SK-N-SH (cell line): Measurements from ENCODE around the gene PTGIS. TPM values are rescaled to one million over a fixed set of nuclear protein-coding genes. Genes with fewer than 3 reads are reported as not detected.

Experiments
- CTCF ChIA-PET: fragments of 300-600, 350-600 bp; formaldehyde crosslinking; extraction: SDS; loops from one replicate; lab custom pipeline; 2021; lab: Yijun Ruan, JAX
- POLR2A ChIA-PET: fragments of 350-600 bp; sonication (Branson Sonifier 250); formaldehyde crosslinking; extraction: SDS; loops from one replicate; lab custom pipeline; 2020; ENCODE audit warnings: antibody characterized with exemption, inconsistent platforms; lab: Yijun Ruan, JAX
- DNase-seq: peaks from one replicate; pipeline ENCODE4 v3.0.0; 2012
- H2AFZ ChIP-seq: fragments of 200-600 bp; sonication (generic); 2 replicates; pipeline ENCODE4 v1.8.1; 2016; ENCODE audit warnings: antibody characterized with exemption, mild to moderate bottlenecking, low read depth
- H3F3A ChIP-seq: fragments of 200-600 bp; sonication (generic); replicated peaks from 2 replicates; pipeline ENCODE3; 2016; ENCODE audit warnings: antibody characterized with exemption, mild to moderate bottlenecking; ENCODE audit not compliant: insufficient read depth
- H3K27ac ChIP-seq, 2 experiments: fragments of 200-500 bp in 1 of 2; fragments of 200-600 bp in 1 of 2; sonication (Bioruptor generic) in 1 of 2; sonication (generic), shearing (Covaris generic) in 1 of 2; 2 replicates each; pipeline versions ENCODE4 v1.5.1 to v1.6.1; 2014 to 2016; ENCODE audit warnings: low read depth in 2 of 2, inconsistent platforms in 1 of 2, low read length in 1 of 2, mild to moderate bottlenecking in 1 of 2, mixed read lengths in 1 of 2
- H3K27me3 ChIP-seq: fragments of 200-600 bp; sonication (generic), shearing (Covaris generic); 2 replicates; pipeline ENCODE4 v1.6.1; 2016; ENCODE audit warnings: mixed run types; ENCODE audit not compliant: insufficient read depth
- H3K36me3 ChIP-seq, 2 experiments: fragments of 200-500 bp in 1 of 2; fragments of 200-600 bp in 1 of 2; sonication (Bioruptor generic) in 1 of 2; sonication (generic) in 1 of 2; replicated peaks in 1 of 2; 2 replicates each; pipeline versions ENCODE3 to v1.5.1; 2014 to 2016; ENCODE audit warnings: low read length in 1 of 2, mild to moderate bottlenecking in 1 of 2; ENCODE audit not compliant: insufficient read depth in 2 of 2, control insufficient read depth in 1 of 2
- H3K4me1 ChIP-seq, 2 experiments: fragments of 200-500 bp in 1 of 2; fragments of 200-600 bp in 1 of 2; sonication (Bioruptor generic) in 1 of 2; sonication (generic), shearing (Covaris generic) in 1 of 2; 2 replicates each; pipeline versions ENCODE4 v1.5.1 to v1.6.1; 2014 to 2016; ENCODE audit warnings: low read depth in 1 of 2, low read length in 1 of 2, mixed run types in 1 of 2; ENCODE audit not compliant: insufficient read depth in 2 of 2, control insufficient read depth in 1 of 2
- H3K4me2 ChIP-seq: fragments of 200-600 bp; sonication (generic), shearing (Covaris generic); 2 replicates; pipeline ENCODE4 v1.6.1; 2017; ENCODE audit warnings: mixed run types
- H3K4me3 ChIP-seq, 2 experiments: fragments of 200-500 bp in 1 of 2; fragments of 200-600 bp in 1 of 2; sonication (Bioruptor generic) in 1 of 2; sonication (generic), shearing (Covaris generic) in 1 of 2; 2 replicates each; pipeline versions ENCODE4 v1.5.1 to v1.8.1; 2014 to 2016; ENCODE audit warnings: low read depth in 2 of 2, inconsistent platforms in 1 of 2, low read length in 1 of 2, mild to moderate bottlenecking in 1 of 2, mixed read lengths in 1 of 2, moderate library complexity in 1 of 2
- H3K79me2 ChIP-seq: fragments of 200-600 bp; sonication (generic); 2 replicates; pipeline ENCODE4 v1.8.1; 2017; ENCODE audit warnings: mild to moderate bottlenecking; ENCODE audit not compliant: insufficient read depth
- H3K9ac ChIP-seq: fragments of 200-600 bp; sonication (generic); 2 replicates; pipeline ENCODE4 v1.6.1; 2017; ENCODE audit warnings: mixed run types
- H3K9me2 ChIP-seq: fragments of 200-600 bp; sonication (generic); 2 replicates; pipeline ENCODE4 v1.6.1; 2017; ENCODE audit warnings: mixed run types
- H3K9me3 ChIP-seq: fragments of 200-600 bp; sonication (generic); 2 replicates; pipeline ENCODE4 v1.6.1; 2017; ENCODE audit warnings: mixed run types, mild to moderate bottlenecking, moderate library complexity
- H4K20me1 ChIP-seq: fragments of 200-600 bp; sonication (generic); 2 replicates; pipeline ENCODE4 v1.6.1; 2017; ENCODE audit warnings: mild to moderate bottlenecking, mixed run types; ENCODE audit not compliant: insufficient read depth
- CTCF ChIP-seq: fragments of 200-600 bp; sonication (generic); IDR thresholded peaks from 2 replicates; pipeline ENCODE4 v1.6.1; 2017; ENCODE audit warnings: antibody characterized with exemption, mild to moderate bottlenecking, moderate library complexity
- ELF1 ChIP-seq: IDR thresholded peaks from 2 replicates; pipeline ENCODE4 v1.4.0; 2012
- GABPA ChIP-seq: IDR thresholded peaks from 2 replicates; pipeline ENCODE4 v1.4.0; 2012; ENCODE audit warnings: low read depth, mild to moderate bottlenecking
- GATA2 ChIP-seq: sonication (generic); formaldehyde crosslinking; IDR thresholded peaks from 2 replicates; pipeline ENCODE4 v1.5.0; 2020; ENCODE audit warnings: mild to moderate bottlenecking, missing genetic modification reagents
- IRF3 ChIP-seq: fragments of 150-350 bp; IDR thresholded peaks from 2 replicates; pipeline ENCODE4 v1.6.1; 2016; ENCODE audit warnings: mild to moderate bottlenecking, low read depth, low read length
- MEF2A ChIP-seq: IDR thresholded peaks from 2 replicates; pipeline ENCODE4 v1.4.0; 2012; ENCODE audit warnings: low read depth, borderline replicate concordance
- POLR2AphosphoS5 ChIP-seq: IDR thresholded peaks from 2 replicates; pipeline ENCODE4 v1.6.1; 2012; ENCODE audit warnings: low read depth, low read length
- RAD21 ChIP-seq: IDR thresholded peaks from 2 replicates; pipeline ENCODE4 v1.6.1; 2012; ENCODE audit warnings: mild to moderate bottlenecking, low read length
- REST ChIP-seq: IDR thresholded peaks from 2 replicates; pipeline ENCODE4 v1.6.1; 2012; ENCODE audit warnings: mild to moderate bottlenecking, low read depth, low read length, moderate library complexity
- RFX5 ChIP-seq: IDR thresholded peaks from 2 replicates; pipeline ENCODE4 v1.6.1; 2012; ENCODE audit warnings: mild to moderate bottlenecking, improper control_type of control experiment, low read length
- TEAD4 ChIP-seq: IDR thresholded peaks from 2 replicates; pipeline ENCODE4 v1.4.0; 2012; ENCODE audit warnings: mild to moderate bottlenecking, borderline replicate concordance; ENCODE audit not compliant: insufficient read depth
- USF1 ChIP-seq: IDR thresholded peaks from 2 replicates; pipeline ENCODE4 v1.4.0; 2012; ENCODE audit warnings: low read depth, borderline replicate concordance
- USF2 ChIP-seq: fragments of 150-350 bp; IDR thresholded peaks from 2 replicates; pipeline ENCODE4 v1.6.1; 2017; ENCODE audit warnings: antibody characterized with exemption, low read length, low read depth, borderline replicate concordance
- YY1 ChIP-seq: IDR thresholded peaks from 2 replicates; pipeline ENCODE4 v1.4.0; 2012; ENCODE audit warnings: low read depth, mild to moderate bottlenecking
- ZBTB33 ChIP-seq: IDR thresholded peaks from 2 replicates; pipeline ENCODE4 v1.4.0; 2012; ENCODE audit warnings: low read depth, borderline replicate concordance
- WGBS: methylation state at CpG from one replicate; pipeline ENCODE4 v1.1.6; 2017; ENCODE audit warnings: low lambda C conversion rate; 5-methylcytosine and 5-hydroxymethylcytosine counted together
- polyA plus RNA-seq, 3 experiments: library from polyadenylated mRNA; depleted of rRNA; stranded (reverse); fragments of >200 nt; gene quantifications; 2 replicates each; pipeline ENCODE4 v1.2.3, GENCODE V29; 2012

The PTGIS gene
- polyA plus RNA-seq, 1 of the 3 experiments (the other 2 are of a cell fraction): 1.0 TPM

- H3F3A ChIP-seq: peaks cover 4% of the 10 kb centered on the region
- 85% methylated on average over 10 of the region's 10 CpGs for WGBS
- H3K9me2 ChIP-seq: no peaks in the 10 kb centered on the region
- CTCF ChIA-PET: interaction anchor here (0.6 to 5.3 kb wide), 7 partner anchors 14 to 305 kb away, joined by 3 to 33 read pairs (median 5); no protein-coding TSS in a partner anchor
- POLR2A ChIA-PET: no interaction called here
- H4K20me1 ChIP-seq: no peaks in the 10 kb centered on the region
- no peak overlapping the region for H3K4me2 ChIP-seq
- no peak for DNase-seq
- peaks cover 0 to 10% of the 10 kb centered on the region in 2 experiments; a peak in 2 of 4 replicates for H3K4me1 ChIP-seq
- H3K9me3 ChIP-seq: no peaks in the 10 kb centered on the region
- no peak overlapping the region for H3K4me3 ChIP-seq
- TF ChIP-seq MEF2A: no peak
- no peak for TF ChIP-seq ELF1
- no peak for TF ChIP-seq IRF3
- no peak for TF ChIP-seq REST
- no peaks in the 10 kb centered on the region for H3K27me3 ChIP-seq
- H3K79me2 ChIP-seq: no peaks in the 10 kb centered on the region
- H2AFZ ChIP-seq: no peak overlapping the region
- no peak overlapping the region for H3K9ac ChIP-seq
- no peak overlapping the region for H3K27ac ChIP-seq
- H3K36me3 ChIP-seq: no peaks in the 10 kb centered on the region
Measured at GRCh38 chr20:49582413-49583334, 14.7 kb upstream of the PTGIS start.

- H3K4me1 ChIP-seq: peaks cover 0 to 10% of the 10 kb centered on the region in 2 experiments; a peak in 1 of 4 replicates
- WGBS: 92% methylated on average over 1 of the region's 1 CpG
- POLR2A ChIA-PET: no interaction called here
- no peaks in the 10 kb centered on the region for H4K20me1 ChIP-seq
- H3K4me2 ChIP-seq: no peak overlapping the region
- H3K9me3 ChIP-seq: no peaks in the 10 kb centered on the region
- no peaks in the 10 kb centered on the region for H3K79me2 ChIP-seq
- no peaks in the 10 kb centered on the region for H3K9me2 ChIP-seq
- no peaks in the 10 kb centered on the region for H3K27me3 ChIP-seq
- H3F3A ChIP-seq: no peaks in the 10 kb centered on the region
- H3K27ac ChIP-seq: no peak overlapping the region
- CTCF ChIA-PET: interaction anchor here (0.7 to 5.3 kb wide), 3 partner anchors 27 to 306 kb away, joined by 3 to 33 read pairs (median 13); no protein-coding TSS in a partner anchor
- H3K9ac ChIP-seq: no peak overlapping the region
- no peak for DNase-seq
- H3K36me3 ChIP-seq: no peaks in the 10 kb centered on the region
- H2AFZ ChIP-seq: no peak overlapping the region
- H3K4me3 ChIP-seq: no peak overlapping the region
- TF ChIP-seq YY1: no peak
- no peak for TF ChIP-seq ZBTB33
- TF ChIP-seq GATA2 (CRISPR knock-in tag): no peak
- TF ChIP-seq GABPA: no peak
- no peak for TF ChIP-seq TEAD4
- TF ChIP-seq POLR2AphosphoS5: no peak
- TF ChIP-seq ELF1: no peak
- no peak for TF ChIP-seq CTCF
- TF ChIP-seq RFX5: no peak
- TF ChIP-seq USF2: no peak
- TF ChIP-seq USF1: no peak
- TF ChIP-seq RAD21: no peak
Measured at GRCh38 chr20:49581482-49581881, 13.5 kb upstream of the PTGIS start.
